Activated CD8-positive, alpha-beta memory T cell treated with anti-CD3 and anti-CD28 coated beads, Interleukin-2, amount 50 U/mL, for 1 hour (primary cell): ENCODE data around the gene MRLN.
"Not testable (repeated sequence)": the region's sequence is repeated elsewhere in the genome, so short reads cannot be mapped to it uniquely, and the experiment has no call there.

ENCODE experiments used
- DNase-seq: peaks from one replicate; pipeline ENCODE4 v3.0.0-alpha.2; 2020; ENCODE audit errors: extremely low read depth

The MRLN gene

DNA sequence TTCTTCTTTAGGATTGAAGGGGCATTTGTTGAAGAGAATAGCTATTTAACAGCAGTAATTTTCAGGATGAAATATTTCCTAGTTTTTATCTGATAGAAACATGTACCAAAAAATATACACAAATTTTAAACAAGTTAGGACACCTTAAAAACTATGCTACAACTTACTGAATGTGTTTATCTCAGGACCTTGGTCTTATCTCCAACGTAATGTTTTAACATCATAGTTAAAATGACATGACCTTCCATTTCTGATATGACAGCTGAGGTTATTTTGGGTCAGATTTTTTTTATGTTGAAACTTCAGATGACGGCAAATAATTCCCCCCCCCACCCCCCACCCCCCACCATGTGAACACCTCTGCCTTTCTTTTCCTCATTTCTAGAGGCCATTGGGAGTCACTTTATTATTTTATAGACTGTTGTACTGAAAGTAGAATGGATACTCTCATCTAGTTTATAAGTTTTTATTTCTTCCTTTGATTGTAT lies 8.0 kb downstream of the MRLN start:
- no peak for DNase-seq

DNA sequence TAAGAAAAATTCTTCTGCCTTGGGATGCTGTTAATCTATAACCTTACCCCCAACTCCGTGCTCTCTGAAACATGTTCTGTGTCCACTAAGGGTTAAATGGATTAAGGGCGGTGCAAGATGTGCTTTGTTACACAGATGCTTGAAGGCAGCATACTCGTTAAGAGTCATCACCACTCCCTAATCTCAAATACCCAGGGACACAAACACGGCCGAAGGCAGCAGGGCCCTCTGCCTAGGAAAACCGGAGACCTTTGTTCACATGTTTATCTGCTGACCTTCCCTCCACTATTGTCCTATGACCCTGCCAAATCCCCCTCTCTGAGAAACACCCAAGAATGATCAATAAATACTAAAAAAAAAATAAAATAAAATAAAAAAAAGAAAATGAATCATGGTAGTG lies 8.5 kb downstream of the MRLN start:
- not testable (repeated sequence) for DNase-seq

DNA sequence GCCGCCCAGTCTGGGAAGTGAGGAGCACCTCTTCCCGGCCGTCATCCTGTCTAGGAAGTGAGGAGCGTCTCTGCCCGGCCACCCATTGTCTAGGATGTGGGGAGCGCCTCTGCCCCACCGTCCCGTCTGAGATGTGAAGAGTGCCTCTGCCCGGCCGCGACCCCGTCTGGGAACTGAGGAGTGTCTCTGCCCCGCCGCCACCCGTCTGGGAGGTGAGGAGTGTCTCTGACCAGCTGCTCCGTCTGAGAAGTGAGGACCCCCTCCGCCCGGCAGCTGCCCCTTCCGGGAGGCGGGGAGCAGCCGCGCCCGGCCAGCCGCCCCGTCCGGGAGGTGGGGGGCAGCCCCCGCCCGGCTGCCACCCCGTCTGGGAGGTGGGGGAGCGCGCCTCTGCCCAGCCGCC lies 9.1 kb downstream of the MRLN start:
- not testable (repeated sequence) for DNase-seq

- no peak for DNase-seq
Measured at GRCh38 chr10:59741583-59741982, 11.7 kb downstream of the MRLN start.

GRCh38 chr10:59741048-59741447 lies 12.2 kb downstream of the MRLN start:
- no peak for DNase-seq

- no peak for DNase-seq
Measured at GRCh38 chr10:59736749-59737148, 16.5 kb downstream of the MRLN start.

GRCh38 chr10:59735296-59735695 lies 18.0 kb downstream of the MRLN start:
- DNase-seq, result no peak

GRCh38 chr10:59734014-59734462 lies 19.2 kb downstream of the MRLN start:
- no peak for DNase-seq

- not testable (repeated sequence) for DNase-seq
Measured at GRCh38 chr10:59733321-59734013, 19.8 kb downstream of the MRLN start.

DNA sequence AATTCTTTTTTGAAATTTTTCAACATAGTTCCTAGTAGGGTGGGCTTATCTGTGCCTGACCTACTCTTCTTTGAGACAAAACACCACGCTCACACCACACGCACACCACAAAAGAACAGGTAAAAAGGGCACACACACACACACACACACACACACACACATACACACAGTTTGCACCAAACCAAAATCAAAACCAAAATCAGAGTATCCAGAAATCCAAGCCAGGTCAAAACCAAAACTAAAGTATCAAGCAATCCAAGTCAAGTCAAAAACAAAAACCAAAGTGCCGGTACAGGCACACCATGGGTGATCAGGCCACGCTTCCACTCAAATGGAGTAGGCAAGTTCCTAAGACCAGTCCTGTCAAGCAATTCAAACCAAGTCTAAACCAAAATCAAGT lies 20.4 kb downstream of the MRLN start:
- not testable (repeated sequence) for DNase-seq

DNA sequence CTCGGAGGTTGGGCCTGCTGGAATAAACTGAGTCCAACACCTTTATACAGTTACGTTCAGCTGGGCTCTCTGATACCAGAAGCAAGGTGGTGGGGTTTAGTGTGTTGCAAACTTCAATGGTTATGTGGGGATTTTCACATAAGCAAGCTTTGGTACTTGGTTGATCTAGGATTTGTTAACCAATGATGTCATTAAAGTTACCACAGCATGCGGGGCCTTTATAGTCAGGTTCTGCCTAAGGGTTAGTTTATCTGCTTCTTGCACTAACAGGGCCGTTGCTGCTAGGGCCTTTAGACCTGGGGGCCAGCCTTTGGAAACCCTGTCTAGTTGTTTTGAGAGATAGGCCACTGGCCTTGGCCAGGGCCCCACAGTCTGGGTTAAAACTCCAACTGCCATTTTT lies 24.1 kb downstream of the MRLN start:
- not testable (repeated sequence) for DNase-seq

GRCh38 chr10:59724098-59724938 lies 28.9 kb downstream of the MRLN start:
- no peak for DNase-seq

DNA sequence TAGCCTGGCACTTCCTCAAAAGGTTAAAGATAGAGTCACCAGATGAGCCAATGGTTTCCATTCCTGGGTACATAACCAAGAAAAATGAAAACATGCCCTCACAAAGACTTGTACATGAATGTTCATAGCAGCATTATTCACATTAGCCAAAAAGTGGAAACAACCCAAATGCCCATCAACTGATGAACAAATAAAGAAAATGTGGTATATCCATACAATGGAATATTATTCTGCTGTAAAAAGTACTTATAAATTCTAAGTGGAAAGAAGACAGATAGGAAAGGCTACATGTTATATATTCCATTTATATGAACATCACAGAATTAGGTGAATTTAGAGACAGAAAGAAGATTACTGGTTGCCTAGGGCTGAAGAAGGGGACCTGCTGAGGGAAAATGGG lies 32.9 kb downstream of the MRLN start:
- no peak for DNase-seq

GRCh38 chr10:59719374-59719773 lies 33.9 kb downstream of the MRLN start:
- no peak for DNase-seq

DNA sequence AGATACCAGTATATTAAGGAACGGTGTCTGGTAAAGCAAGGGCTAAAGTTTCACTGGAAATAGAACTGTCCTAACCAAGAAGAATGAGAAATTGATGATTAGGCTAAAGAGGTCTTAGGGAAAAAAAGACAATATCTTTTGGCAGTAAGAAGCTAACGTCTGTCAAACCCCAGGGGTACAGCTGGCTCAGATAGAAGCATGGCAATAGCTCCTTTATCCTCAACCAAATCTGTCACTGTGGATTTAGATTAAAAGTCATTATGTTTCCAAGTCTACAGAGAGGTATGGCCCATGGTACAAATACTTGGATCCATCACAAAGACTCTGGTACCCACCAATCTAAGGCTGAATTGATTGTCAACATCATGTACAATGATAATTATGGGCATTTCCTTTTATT lies 35.0 kb downstream of the MRLN start:
- DNase-seq, result no peak

- DNase-seq, result no peak
Measured at GRCh38 chr10:59713196-59713821, 39.9 kb downstream of the MRLN start.

GRCh38 chr10:59711871-59712494 lies 41.3 kb downstream of the MRLN start:
- DNase-seq, result no peak

- DNase-seq, result no peak
Measured at GRCh38 chr10:59709395-59710125, 43.7 kb downstream of the MRLN start, which contains the start of gene SLC16A9. SLC16A9 (minus strand) TSS chr10:59709850; CDS start chr10:59684291, 25,559 bp downstream.

DNA sequence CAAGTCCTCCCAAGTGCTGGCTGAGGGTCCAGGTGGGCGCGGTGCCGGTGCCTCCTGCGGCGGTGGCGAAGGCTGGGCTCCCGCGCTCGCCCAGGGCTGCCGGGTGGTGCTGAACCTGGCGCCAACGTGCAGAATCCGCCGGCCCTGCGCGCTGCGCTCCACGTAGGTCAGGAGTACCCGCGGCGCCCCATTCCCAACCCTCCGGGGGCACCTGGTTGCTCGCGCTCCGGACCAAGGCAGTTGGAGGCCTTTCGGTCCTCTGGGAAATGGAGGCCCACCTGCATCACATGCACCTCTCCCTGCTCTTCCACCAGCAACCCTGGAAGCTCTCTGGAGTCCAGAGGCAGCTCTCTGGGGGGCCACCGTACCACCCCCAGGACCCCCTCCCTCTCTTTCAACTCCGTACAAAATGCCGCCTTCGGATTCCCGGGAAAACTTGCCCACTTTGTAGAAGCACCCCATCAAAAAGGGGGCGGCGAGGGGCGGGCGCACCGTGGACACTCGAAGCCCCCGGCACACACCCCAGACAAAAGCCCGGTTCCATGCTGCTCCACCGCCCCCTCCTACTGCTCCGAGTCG lies 44.4 kb downstream of the MRLN start:
- DNase-seq, result no peak

- DNase-seq, result no peak
Measured at GRCh38 chr10:59706851-59707797, 46.1 kb downstream of the MRLN start.
